H1 (cell line): ENCODE measurements around the gene LY6G5B. TPM values are rescaled to one million over a fixed set of nuclear protein-coding genes. Genes with fewer than 3 reads are reported as not detected.
A peak's percentile ranks its signal among the peaks of the same experiment; 100 is the strongest.

Experiments
- CTCF ChIA-PET: fragments of 300-600 bp; sonication (Branson Sonifier 250); formaldehyde crosslinking; loops from one replicate; lab custom pipeline; 2021; ENCODE audit not compliant: partially characterized antibody; lab: Charles Lee
- POLR2A ChIA-PET: fragments of 300-600 bp; sonication (Branson Sonifier 250); formaldehyde crosslinking; loops from one replicate; lab custom pipeline; 2021; ENCODE audit warnings: inconsistent platforms; ENCODE audit not compliant: partially characterized antibody; lab: Charles Lee
- DNase-seq, 2 experiments: peaks; one replicate each; pipeline versions ENCODE4 v3.0.0 to v3.0.0-alpha.2; 2010 to 2022; ENCODE audit warnings: low spot score in 2 of 2, low read depth in 1 of 2, mixed read lengths in 1 of 2
- FAIRE-seq: peaks from 2 replicates; lab custom pipeline; 2011; peaks lifted over from hg19 to GRCh38; lab: Jason Lieb, UNC
- H2AFZ ChIP-seq: 2 replicates; pipeline ENCODE4 v1.8.1; 2012; ENCODE audit warnings: low read length, inconsistent platforms
- H2AK5ac ChIP-seq: 2 replicates; pipeline ENCODE4 v1.6.1; 2013; ENCODE audit warnings: low read depth, low read length
- H2BK120ac ChIP-seq: replicated peaks from 2 replicates; pipeline ENCODE3; 2013; ENCODE audit warnings: low read depth, low read length, inconsistent platforms
- H2BK12ac ChIP-seq: 2 replicates; pipeline ENCODE4 v1.6.1; 2013; ENCODE audit warnings: low read depth, low read length
- H2BK15ac ChIP-seq: 2 replicates; pipeline ENCODE4 v1.6.1; 2013; ENCODE audit warnings: low read length
- H2BK20ac ChIP-seq: 2 replicates; pipeline ENCODE4 v1.6.1; 2013; ENCODE audit warnings: low read length
- H2BK5ac ChIP-seq: 2 replicates; pipeline ENCODE4 v1.6.1; 2013; ENCODE audit warnings: low read depth, low read length
- H3K14ac ChIP-seq: 2 replicates; pipeline ENCODE4 v1.6.1; 2013; ENCODE audit warnings: inconsistent platforms; ENCODE audit not compliant: insufficient read length
- H3K18ac ChIP-seq: 2 replicates; pipeline ENCODE4 v1.6.1; 2013; ENCODE audit warnings: low read length; ENCODE audit errors: extremely low read depth
- H3K23ac ChIP-seq: 2 replicates; pipeline ENCODE4 v1.6.1; 2013; ENCODE audit warnings: inconsistent platforms; ENCODE audit not compliant: insufficient read length
- H3K23me2 ChIP-seq: 2 replicates; pipeline ENCODE4 v1.6.1; 2013; ENCODE audit warnings: low read depth, low read length
- H3K27ac ChIP-seq: 2 replicates; pipeline ENCODE4 v1.6.1; 2011; ENCODE audit warnings: low read depth, low read length, inconsistent platforms
- H3K27me3 ChIP-seq, 4 experiments: replicated peaks in 1 of 4; 1 replicate in 1 of 4; 2 replicates in 3 of 4; pipeline versions ENCODE4 v1.6.1 to v1.8.1; 2011 to 2013; ENCODE audit warnings: low read length in 3 of 4, mild to moderate bottlenecking in 3 of 4, inconsistent platforms in 2 of 4, mixed read lengths in 2 of 4, moderate library complexity in 1 of 4; ENCODE audit not compliant: control insufficient read depth in 3 of 4, insufficient read depth in 3 of 4; ENCODE audit errors: extremely low read depth in 1 of 4
- H3K36me3 ChIP-seq, 4 experiments: 2 replicates each; pipeline versions ENCODE4 v1.6.1 to v1.8.1; 2011 to 2013; ENCODE audit warnings: mild to moderate bottlenecking in 4 of 4, low read length in 3 of 4, moderate library complexity in 2 of 4, control low read depth in 1 of 4, inconsistent platforms in 1 of 4; ENCODE audit not compliant: insufficient read depth in 4 of 4, control insufficient read depth in 2 of 4
- H3K4ac ChIP-seq: replicated peaks from 2 replicates; pipeline ENCODE3; 2013; ENCODE audit warnings: low read length, low read depth, mixed read lengths, inconsistent platforms; ENCODE audit not compliant: insufficient read length
- H3K4me1 ChIP-seq, 4 experiments: replicated peaks in 1 of 4; 1 replicate in 1 of 4; 2 replicates in 3 of 4; pipeline versions ENCODE4 v1.6.1 to v1.8.1; 2011 to 2013; ENCODE audit warnings: low read length in 3 of 4, inconsistent platforms in 2 of 4, mixed read lengths in 1 of 4; ENCODE audit not compliant: insufficient read depth in 4 of 4, control insufficient read depth in 3 of 4
- H3K4me2 ChIP-seq, 2 experiments: 2 replicates each; pipeline versions ENCODE4 v1.6.1 to v1.8.1; 2011 to 2013; ENCODE audit warnings: low read depth in 2 of 2, low read length in 2 of 2, control low read depth in 1 of 2, inconsistent platforms in 1 of 2, mild to moderate bottlenecking in 1 of 2; ENCODE audit not compliant: insufficient read depth in 1 of 2
- H3K4me3 ChIP-seq, 4 experiments: fragments of 200-600, 300-600 bp in 1 of 4; sonication (generic), shearing (Covaris generic), sonication (Bioruptor Twin) in 1 of 4; 2 replicates each; pipeline versions ENCODE4 v1.5.1 to v1.8.1; 2011 to 2016; ENCODE audit warnings: low read length in 4 of 4, low read depth in 3 of 4, control low read depth in 2 of 4, inconsistent platforms in 2 of 4, mild to moderate bottlenecking in 2 of 4, mixed read lengths in 1 of 4, moderate library complexity in 1 of 4; ENCODE audit not compliant: insufficient read depth in 2 of 4; ENCODE audit errors: extremely low read depth in 1 of 4
- H3K56ac ChIP-seq: replicated peaks from 2 replicates; pipeline ENCODE3; 2013; ENCODE audit warnings: low read depth, mild to moderate bottlenecking, mixed read lengths, low read length, inconsistent platforms; ENCODE audit not compliant: insufficient read length
- H3K79me1 ChIP-seq: 2 replicates; pipeline ENCODE4 v1.6.1; 2013; ENCODE audit warnings: low read depth, low read length, control low read depth
- H3K79me2 ChIP-seq, 2 experiments: 2 replicates each; pipeline versions ENCODE4 v1.6.1 to v1.8.1; 2012 to 2013; ENCODE audit warnings: low read length in 2 of 2, mild to moderate bottlenecking in 2 of 2, inconsistent platforms in 1 of 2; ENCODE audit not compliant: insufficient read depth in 2 of 2, control insufficient read depth in 1 of 2
- H3K9ac ChIP-seq, 4 experiments: replicated peaks in 1 of 4; 1 replicate in 1 of 4; 2 replicates in 3 of 4; pipeline versions ENCODE4 v1.6.1 to v1.8.1; 2011 to 2013; ENCODE audit warnings: low read depth in 3 of 4, low read length in 3 of 4, control low read depth in 2 of 4, mild to moderate bottlenecking in 2 of 4, moderate library complexity in 2 of 4, inconsistent platforms in 1 of 4; ENCODE audit errors: extremely low read depth in 1 of 4
- H3K9me3 ChIP-seq, 2 experiments: 2 replicates each; pipeline versions ENCODE4 v1.6.1 to v1.8.1; 2012 to 2013; ENCODE audit warnings: mild to moderate bottlenecking in 2 of 2, moderate library complexity in 2 of 2, control low read depth in 1 of 2, inconsistent platforms in 1 of 2, low read depth in 1 of 2, low read length in 1 of 2, mixed read lengths in 1 of 2; ENCODE audit not compliant: insufficient read depth in 2 of 2
- H4K20me1 ChIP-seq, 2 experiments: replicated peaks in 1 of 2; 2 replicates each; pipeline versions ENCODE3 to v1.8.1; 2011 to 2013; ENCODE audit warnings: inconsistent platforms in 2 of 2, low read length in 2 of 2, mild to moderate bottlenecking in 1 of 2; ENCODE audit not compliant: insufficient read depth in 2 of 2, control insufficient read depth in 1 of 2
- H4K5ac ChIP-seq: 2 replicates; pipeline ENCODE4 v1.6.1; 2013; ENCODE audit warnings: low read length, low read depth, mixed read lengths, inconsistent platforms; ENCODE audit not compliant: insufficient read length
- H4K8ac ChIP-seq: 2 replicates; pipeline ENCODE4 v1.8.0; 2013; ENCODE audit warnings: mild to moderate bottlenecking, moderate library complexity, low read length, inconsistent platforms; ENCODE audit not compliant: insufficient read depth; ENCODE audit errors: extremely low read depth
- H4K91ac ChIP-seq: replicated peaks from 2 replicates; pipeline ENCODE3; 2013; ENCODE audit warnings: low read length, mixed read lengths, inconsistent platforms; ENCODE audit not compliant: insufficient read length
- ASH2L ChIP-seq: fragments of 200-600, 300-600 bp; sonication (generic); IDR thresholded peaks from one replicate; pipeline ENCODE4 v1.7.1; 2017; ENCODE audit warnings: low read length
- CBX5 ChIP-seq: fragments of 300-800, 300-1000 bp; sonication (generic); IDR thresholded peaks from 2 replicates; pipeline ENCODE4 v1.7.1; 2016; ENCODE audit warnings: antibody characterized with exemption, low read length, low read depth
- EZH2 ChIP-seq: fragments of 200-600 bp; sonication (generic); IDR thresholded peaks from 2 replicates; pipeline ENCODE4 v1.7.1; 2012; ENCODE audit warnings: low read depth, mild to moderate bottlenecking, moderate library complexity, low read length, inconsistent platforms; ENCODE audit not compliant: severe bottlenecking
- HDAC2 ChIP-seq, 2 experiments: fragments of 300-600 bp in 1 of 2; sonication (generic) in 1 of 2; IDR thresholded peaks; 2 replicates each; pipeline ENCODE4 v1.6.1; 2011 to 2012; ENCODE audit warnings: low read depth in 2 of 2, low read length in 2 of 2, mild to moderate bottlenecking in 2 of 2, moderate library complexity in 2 of 2, borderline replicate concordance in 1 of 2, inconsistent platforms in 1 of 2
- KDM4A ChIP-seq: IDR thresholded peaks from one replicate; pipeline ENCODE4 v1.7.1; 2012; ENCODE audit warnings: low read depth, mild to moderate bottlenecking, moderate library complexity, low read length, inconsistent platforms; ENCODE audit not compliant: severe bottlenecking
- RBBP5 ChIP-seq: IDR thresholded peaks from 2 replicates; pipeline ENCODE4 v1.7.1; 2012; ENCODE audit warnings: low read depth, mild to moderate bottlenecking, inconsistent platforms, low read length, moderate library complexity, borderline replicate concordance
- RFX5 ChIP-seq: IDR thresholded peaks from 2 replicates; pipeline ENCODE4 v1.6.1; 2011; ENCODE audit warnings: low read depth, low read length, improper control_type of control experiment, borderline replicate concordance
- SUZ12 ChIP-seq: fragments of 200-600 bp; sonication (generic); IDR thresholded peaks from 2 replicates; pipeline ENCODE4 v1.6.1; 2012; ENCODE audit warnings: mild to moderate bottlenecking, inconsistent platforms, low read length, moderate library complexity, mixed read lengths
- WGBS, 2 experiments: shearing (Covaris generic) in 1 of 2; methylation state at CpG; one replicate each; pipeline versions ENCODE4 v1.1.6 to v1.1.7; 2013 to 2015; ENCODE audit warnings: low lambda C conversion rate in 2 of 2, mixed read lengths in 2 of 2, inconsistent platforms in 1 of 2, low coverage in 1 of 2, missing lambda C conversion rate in 1 of 2; ENCODE audit not compliant: insufficient replicate concordance in 2 of 2, insufficient coverage in 1 of 2, insufficient read length in 1 of 2; ENCODE audit errors: extremely low coverage in 1 of 2, missing lambda C conversion rate in 1 of 2; 5-methylcytosine and 5-hydroxymethylcytosine counted together
- polyA plus RNA-seq, 7 experiments: library from polyadenylated mRNA; depleted of rRNA in 3 of 7; stranded (reverse) in 5 of 7; unstranded in 2 of 7; fragments of >200 nt in 5 of 7; fragments of 200-250 nt in 2 of 7; gene quantifications; 1 replicate in 5 of 7; 2 replicates in 1 of 7; 4 replicates in 1 of 7; pipeline versions ENCODE4 v1.2.1 to v1.2.3, GENCODE V29; 2011 to 2013; ENCODE audit warnings: missing spikeins in 2 of 7, mixed read lengths in 2 of 7
- total RNA-seq: library from RNA; stranded (reverse); fragmentation: NEBNext Ultra II Directional; extraction: Animal tissue kit (Norgen Biotek cat#: 25700); gene quantifications from 2 replicates; pipeline ENCODE4 v1.2.1, GENCODE V29; 2021

LY6G5B gene
- total and polyA plus RNA-seq, 2 of the 8 experiments (the other 6 are each of a cell fraction or from before 2014, with no cell fraction given) = 10.6 to 12.6 TPM

DNA sequence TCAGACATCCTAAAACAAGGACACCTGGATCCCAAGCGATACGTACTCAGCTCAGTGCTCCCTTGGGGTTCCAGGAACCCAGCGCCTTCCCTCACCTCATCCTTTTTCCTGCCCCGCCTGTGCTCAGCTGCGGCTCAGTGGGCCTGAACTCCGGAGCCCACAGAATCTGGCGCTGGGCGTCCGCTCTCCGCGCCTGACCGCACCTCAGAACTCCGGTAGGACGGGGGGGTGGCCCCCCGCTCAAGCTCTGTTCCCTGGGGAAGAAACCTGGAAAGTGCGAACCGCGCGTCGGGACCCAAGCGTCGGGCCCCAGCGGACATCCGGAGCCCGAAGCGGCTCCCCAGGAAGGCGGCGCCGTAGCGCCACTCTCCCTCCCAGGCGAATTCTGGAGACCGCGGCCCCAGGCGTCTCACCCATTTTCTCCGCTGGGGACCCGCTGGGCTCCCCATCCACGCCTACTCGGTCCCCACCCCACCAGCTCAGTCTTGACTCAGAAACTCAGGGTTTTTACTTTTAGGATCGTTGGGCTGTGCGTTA, 11.4 kb downstream of the LY6G5B start:
- Histone ChIP-seq H2BK120ac (no peak overlapping the region), H3K9ac (no peak overlapping the region; a peak in 1 of 7 replicates), H3K18ac (no peak overlapping the region), H4K91ac (no peak overlapping the region), H2BK20ac (no peak overlapping the region; the same call in 1 of the 2 replicates), H3K36me3 (no peaks in the 10 kb centered on the region; a peak in 1 of 8 replicates), H4K8ac (no peak overlapping the region; the same call in 1 of the 2 replicates), H3K27ac (no peak overlapping the region), H3K79me1 (no peaks in the 10 kb centered on the region), H3K14ac (no peak overlapping the region), H3K9me3 (no peaks in the 10 kb centered on the region), H3K4me1 (peaks cover 0 to 10% (median 7%) of the 10 kb centered on the region in 4 experiments; a peak in 5 of 7 replicates), H2BK12ac (no peak overlapping the region), H2AFZ (peak overlapping the region; percentile 15; the same call in 1 of the 2 replicates), H3K4ac (no peak overlapping the region), H3K27me3 (peaks cover 3 to 13% (median 12%) of the 10 kb centered on the region in 4 experiments; a peak in 6 of 7 replicates), H4K20me1 (no peaks in the 10 kb centered on the region), H3K23me2 (peaks cover 11% of the 10 kb centered on the region; the same call in 1 of the 2 replicates), H3K79me2 (no peaks in the 10 kb centered on the region), H2BK15ac (peak overlapping the region; percentile 72; the same call in 1 of the 2 replicates), H2BK5ac (peak overlapping the region; percentile 35; the same call in 1 of the 2 replicates), H3K4me3 (peak overlapping the region; percentile 22 to 70 (median 60)), H3K23ac (no peak overlapping the region), H4K5ac (no peak overlapping the region), H3K56ac (peak overlapping the region; percentile 33), H2AK5ac (no peak overlapping the region), H3K4me2 (peak overlapping the region; percentile 11 to 84)
- CTCF ChIA-PET = interaction anchor here (0.7 to 2.3 kb wide), 15 partner anchors 9 to 149 kb away, joined by 3 to 10 read pairs (median 4); partner anchors contain the start of gene LY6G6D
- no peak for FAIRE-seq
- WGBS, 2 experiments = 4% methylated on average over 30 of the region's 40 CpGs; no CpG with 5 or more reads in 1 of the 2 experiments
- POLR2A ChIA-PET = interaction anchor here (0.8 to 2.5 kb wide), 13 partner anchors 9 to 149 kb away, joined by 3 to 20 read pairs (median 3); partner anchors contain the start of genes C6orf47, CLIC1, CSNK2B and DDAH2
- TF ChIP-seq RBBP5 = 0 out of 2 replicates have a peak, but pooled peaks have one; percentile 56
- TF ChIP-seq ASH2L = peak; percentile 71
- TF ChIP-seq RFX5 = no peak
- peak; percentile 20; the same call in 1 of the 2 replicates for TF ChIP-seq SUZ12
- peak; percentile 56 for TF ChIP-seq KDM4A
- TF ChIP-seq EZH2 = peak; percentile 52
- TF ChIP-seq HDAC2 (IDR thresholded peaks at IDR 0.05; ENCODE audit: borderline replicate concordance in 1 of 2, low read depth in 2 of 2, low read length in 2 of 2) = 0 out of 4 replicates have a peak, but pooled peaks of 1 of the 2 experiments have one; percentile 20
- TF ChIP-seq CBX5 = no peak
- peak in 1 of 2 experiments; percentile 70 for DNase-seq
